HG03066 (cell line): ENCODE data around the gene RAPSN.

ENCODE experiments used
- ATAC-seq: cut with Tn5 transposase; IDR thresholded peaks from one replicate; pipeline ENCODE4 v1.9.1; 2021; ENCODE audit warnings: low read depth; ENCODE audit not compliant: unreplicated experiment

Gene RAPSN

DNA sequence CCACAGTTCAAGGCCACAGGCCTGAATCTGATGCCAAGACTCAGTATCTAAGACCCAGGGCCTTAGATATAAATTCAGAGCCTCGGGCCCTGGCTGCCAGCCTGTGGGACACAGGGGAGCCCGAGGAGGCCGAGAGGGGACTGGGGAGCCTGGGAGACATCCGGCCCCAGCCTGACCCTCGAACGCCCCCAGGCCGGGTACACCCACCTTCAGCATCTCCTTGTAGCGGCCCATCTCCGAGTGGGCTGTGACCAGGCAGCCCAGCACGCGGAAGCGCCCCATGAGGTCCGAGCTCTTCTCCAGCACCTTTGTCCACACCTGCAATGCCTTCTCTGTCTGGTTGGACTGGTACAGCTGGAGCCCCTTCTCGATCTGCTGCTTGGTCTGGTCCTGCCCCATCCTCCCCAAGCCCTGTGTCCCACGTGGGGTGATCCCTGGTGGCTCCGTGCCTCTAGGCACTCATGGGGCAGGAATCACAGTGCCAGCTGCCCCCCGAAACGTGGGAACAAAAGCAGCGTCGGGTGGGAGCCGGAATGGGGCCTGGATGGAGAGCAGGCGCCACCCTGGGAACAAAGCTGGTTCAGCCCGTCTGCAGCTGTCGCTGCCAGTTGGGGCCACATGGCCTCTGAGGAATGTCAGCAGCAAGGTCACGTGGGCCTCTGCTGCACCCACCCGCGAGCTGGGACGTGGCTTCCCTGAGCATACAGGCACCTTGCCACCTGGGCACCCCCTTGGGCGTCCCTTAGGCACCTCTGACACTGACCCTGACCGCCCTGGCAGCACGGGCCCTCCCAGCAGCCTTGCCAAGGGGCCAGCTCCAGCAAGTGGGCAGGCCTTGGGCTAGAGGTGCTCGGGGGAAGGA, at the start of gene RAPSN:
RAPSN (minus strand) TSS at position 571 of the 862 bp plus-strand sequence; CDS start at position 399, 172 bp downstream.
- ATAC-seq: no peak

DNA sequence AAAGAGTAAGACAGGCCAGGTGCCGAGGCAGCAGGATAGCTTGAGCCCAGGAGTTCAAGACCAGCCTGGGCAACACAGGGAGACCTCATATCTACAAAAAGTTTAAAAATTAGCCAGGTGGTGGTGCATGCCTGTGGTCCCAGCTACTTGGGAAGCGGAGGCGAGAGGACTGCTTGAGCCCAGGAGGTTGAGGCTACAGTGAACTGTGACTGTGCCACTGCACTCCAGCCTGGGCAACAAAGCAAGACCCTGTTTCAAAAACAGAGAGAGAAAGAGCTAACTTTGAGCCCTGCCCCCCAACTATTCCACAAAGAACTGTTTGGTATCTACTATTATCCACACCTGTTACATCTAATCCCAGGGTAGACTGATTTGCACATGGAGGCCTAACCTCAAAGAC, 49.2 kb upstream of the RAPSN start:
- ATAC-seq: no peak

DNA sequence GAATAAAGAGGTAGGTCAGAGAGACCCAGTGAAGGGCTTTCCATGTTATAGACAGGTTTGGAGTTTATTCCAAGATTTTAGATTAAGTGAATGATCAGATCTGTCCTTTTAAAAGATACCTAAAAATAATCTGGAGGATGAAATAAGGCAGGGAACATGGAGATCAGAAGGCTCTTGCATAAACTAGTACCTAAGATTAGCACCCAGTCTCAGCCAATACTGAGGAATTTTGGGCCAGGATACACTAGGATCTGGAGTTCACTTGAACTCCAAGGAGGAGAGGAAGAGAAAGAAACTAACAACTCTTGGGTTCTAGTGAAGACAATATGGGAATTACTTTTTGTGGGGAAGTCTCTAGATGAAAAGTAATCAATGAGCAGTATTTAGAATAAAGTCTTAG, 47.9 kb upstream of the RAPSN start:
- ATAC-seq: no peak

DNA sequence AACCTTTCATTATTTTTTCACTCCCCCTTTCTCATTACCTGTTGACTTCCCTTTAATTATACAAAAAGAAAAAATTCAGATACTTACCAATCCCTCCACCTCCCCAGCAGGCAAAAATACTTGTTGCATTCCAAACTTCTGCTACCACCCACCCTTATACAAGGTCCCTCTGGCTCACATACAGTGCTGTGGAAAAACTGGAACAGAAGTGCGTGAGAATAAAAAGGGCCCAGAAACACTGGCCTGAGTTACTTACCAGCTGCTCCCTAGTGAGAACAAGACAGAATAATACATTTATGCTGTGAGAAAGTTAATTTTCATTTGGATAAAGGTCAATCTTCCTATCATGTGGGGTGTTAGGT, 46.9 kb upstream of the RAPSN start:
- ATAC-seq: no peak

DNA sequence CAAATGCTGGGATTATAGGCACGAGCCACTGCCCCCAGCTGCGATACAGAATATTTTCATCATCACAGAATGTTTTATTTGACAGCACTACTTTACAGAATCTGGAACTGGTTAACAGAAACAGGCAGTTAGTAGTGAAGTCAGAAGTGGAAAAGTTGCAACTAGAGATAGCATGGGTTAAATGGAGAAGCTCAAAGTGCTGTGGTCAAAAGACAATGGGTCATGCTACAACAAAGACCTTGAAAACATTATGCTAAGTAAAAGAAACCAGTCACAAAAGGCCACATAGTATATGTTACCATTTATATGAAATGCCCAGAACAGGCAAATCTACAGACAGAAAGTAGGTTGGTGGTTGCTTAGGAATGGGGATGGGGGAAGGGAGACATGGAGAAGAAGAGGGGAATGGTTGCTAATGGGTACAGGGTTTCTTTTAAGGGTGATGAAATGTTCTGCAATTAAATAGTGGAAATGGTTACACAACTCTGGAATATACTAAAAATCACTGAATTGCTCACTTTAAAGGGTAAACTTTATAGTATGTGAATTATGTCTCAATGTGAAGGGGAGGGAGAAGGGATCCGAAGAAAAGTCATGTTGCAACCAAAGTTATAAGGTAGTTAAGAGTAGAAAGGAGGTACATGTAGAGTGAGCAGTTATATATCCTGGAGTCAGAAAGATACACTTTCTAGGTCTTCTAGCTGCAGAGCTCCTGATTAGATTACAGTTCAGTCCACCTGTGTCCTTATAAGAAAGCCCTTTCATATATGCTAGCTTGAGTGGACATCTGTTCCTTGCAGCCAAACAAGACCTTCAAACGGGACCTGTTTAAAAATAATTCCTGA, 46.3 kb upstream of the RAPSN start:
- ATAC-seq: no peak

DNA sequence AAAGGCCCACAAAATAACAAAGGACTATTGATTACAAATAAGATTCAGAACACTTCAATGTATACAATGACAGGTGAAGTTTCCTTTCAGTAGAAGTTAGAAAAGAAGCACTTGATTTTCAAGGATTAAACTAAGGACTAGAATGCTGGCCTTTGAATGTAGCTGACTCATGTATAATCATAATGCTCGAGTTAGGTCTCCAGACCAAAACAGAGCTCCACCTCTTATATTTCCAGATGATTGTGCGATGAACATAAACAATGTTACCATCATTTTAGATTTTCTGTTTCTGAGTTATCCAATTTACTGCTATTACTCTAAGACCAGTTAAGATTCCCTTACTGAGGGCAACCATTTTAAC, 40.4 kb upstream of the RAPSN start:
- no peak for ATAC-seq

DNA sequence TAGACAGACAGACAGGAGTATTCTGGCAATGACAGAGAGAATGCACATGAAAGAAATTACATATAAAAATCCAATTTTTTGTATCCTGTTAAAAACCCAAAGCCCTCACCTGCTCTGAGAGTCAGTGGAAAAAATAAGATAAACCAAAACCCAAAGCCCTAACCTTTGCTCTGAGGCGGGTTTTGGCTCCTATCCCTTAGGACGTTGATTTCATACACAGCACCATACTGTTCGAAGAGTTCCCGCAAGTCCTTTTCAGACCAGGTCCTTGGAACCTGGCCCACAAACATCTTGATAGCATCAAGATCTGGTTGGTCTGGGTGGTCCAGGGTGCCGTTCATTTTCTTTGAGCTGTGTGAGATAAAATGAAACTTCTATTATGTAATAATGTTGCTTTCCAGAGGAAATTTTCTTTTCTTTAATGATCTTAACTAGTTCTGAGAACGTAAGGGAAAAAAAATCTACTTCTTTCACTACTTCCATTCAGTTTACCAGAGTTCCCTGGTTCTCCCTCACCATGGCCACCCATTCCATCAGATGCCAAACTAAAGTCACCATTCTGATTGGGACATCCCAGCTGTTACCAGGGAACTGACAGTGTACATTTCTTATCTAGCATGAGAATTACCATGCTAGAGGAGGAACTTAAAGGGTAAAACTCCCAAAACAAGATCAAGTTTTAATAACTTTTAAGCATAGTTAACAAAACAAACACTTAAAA, 39.9 kb upstream of the RAPSN start:
- no peak for ATAC-seq

DNA sequence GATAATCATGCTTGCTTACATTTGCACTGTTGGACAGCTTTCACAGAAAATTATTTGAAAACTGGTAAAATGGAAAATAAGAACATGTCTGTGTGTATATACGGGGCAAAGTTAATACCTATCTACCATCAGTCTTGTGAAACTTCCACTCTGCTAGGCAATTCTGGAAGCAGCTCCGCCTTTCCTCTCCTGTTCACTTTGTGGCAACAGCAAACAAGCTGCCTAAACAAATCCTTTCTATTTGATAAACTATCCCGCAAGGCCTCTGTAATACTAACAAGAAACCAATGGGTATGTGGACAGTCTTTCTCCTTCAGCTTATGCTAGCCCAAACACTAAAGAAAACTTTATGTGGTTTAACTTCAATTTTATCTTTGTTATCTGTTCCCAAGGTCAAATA, 39.2 kb upstream of the RAPSN start:
- no peak for ATAC-seq

DNA sequence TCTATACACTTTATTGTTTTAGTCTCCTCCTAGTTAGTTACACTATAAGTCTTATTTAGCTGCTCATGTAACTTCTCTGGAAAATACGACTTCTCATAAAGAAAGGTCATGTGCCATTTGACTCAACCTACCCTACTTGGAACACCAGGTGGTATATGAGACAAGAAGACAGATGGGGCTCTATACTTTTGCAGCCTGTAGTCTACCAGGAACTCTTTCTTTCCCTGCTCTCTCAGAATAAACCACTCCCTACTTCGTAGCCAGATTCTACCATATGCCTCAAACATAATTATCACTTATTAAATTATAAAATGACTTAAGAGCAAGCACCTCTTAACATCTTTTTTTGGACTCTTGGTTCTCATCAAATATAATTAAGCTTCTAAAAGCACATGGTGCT, 38.5 kb upstream of the RAPSN start:
- ATAC-seq: no peak

DNA sequence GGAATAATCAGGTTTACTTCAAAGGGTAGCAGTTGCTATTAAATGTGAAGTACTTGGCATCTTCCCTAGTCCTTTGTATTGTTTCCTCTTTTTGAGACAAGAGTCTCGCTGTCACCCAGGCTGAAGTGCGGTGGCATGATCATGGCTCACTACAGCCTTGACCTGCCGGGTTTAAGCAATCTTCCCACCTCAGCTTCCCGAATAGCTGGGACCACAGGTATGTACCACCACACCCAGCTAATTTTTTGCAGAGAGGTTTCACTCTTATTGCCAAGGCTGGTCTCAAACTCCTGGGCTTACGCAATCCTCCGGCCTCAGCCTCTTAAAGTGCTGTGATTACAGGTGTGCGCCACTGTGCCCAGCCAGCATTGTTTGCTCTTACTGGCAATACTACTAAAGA, 36.2 kb upstream of the RAPSN start:
- no peak for ATAC-seq

DNA sequence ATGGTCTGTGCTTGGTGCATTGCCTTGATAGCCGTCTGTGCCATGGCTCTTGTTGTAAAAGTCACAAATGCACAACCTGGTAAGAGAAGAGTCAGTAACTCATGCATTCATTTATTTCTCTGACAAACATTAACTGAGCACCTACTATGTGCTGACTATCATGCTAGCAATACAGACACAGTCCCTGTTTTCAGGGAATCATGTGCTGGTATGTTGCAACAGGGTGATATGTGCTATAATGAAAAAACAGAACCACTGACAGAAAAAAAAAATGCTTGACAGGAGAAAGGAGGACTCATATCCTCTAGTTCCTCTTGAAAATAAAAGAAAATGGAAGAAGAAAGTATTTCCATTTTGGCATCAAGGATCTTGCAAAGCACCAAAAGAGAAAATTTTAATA, 34.5 kb upstream of the RAPSN start:
- ATAC-seq: no peak

DNA sequence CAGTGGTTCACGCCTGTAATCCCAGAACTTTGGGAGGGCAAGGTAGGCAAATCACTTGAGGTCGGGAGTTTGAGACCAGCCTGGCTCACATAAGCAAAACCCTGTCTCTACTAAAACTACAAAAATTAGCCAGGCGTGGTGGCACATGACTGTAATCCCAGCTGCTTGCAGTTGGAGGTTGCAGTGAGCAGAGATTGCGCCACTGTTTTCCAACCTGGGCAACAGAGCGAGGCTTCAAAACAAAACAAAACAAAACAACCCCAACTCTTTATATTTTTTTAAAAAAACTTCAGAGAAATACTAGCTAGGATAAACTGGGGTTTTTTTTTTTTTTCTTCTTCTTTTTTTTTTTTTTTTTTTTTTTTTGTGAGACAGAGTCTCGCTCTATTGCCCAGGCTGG, 31.8 kb upstream of the RAPSN start:
- no peak for ATAC-seq

DNA sequence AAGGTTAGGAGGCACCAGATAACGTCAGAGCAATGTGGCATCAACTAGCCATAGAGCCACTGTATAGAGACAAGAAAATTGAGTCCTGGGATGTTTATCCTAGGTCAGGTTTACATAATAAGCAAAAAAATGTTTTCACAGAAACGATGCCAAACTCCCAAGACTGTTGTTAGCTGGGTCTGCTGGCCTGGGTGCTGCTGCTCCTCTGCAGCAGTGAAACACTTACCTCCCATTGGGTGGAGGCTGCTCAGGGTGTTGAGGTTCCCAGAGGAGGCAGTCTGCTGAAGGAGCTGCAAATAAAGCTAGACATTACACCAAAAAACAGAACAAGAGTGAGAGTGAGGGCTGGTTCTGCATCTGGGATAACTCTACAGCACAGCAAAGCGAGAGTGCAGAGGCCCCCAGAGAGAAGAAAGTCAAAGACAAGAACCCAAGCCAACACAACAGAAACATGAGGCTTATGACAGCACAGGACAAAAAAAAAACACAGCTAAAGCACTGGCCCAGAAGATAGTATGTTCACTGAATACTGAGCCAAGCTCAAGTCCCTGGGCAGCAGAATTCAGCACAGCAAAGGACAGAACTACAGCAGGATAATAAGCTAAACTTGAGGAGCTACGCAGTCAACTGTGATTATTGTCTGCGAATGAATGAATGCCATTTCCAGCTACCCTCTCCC, 29.9 kb upstream of the RAPSN start:
- ATAC-seq: no peak

DNA sequence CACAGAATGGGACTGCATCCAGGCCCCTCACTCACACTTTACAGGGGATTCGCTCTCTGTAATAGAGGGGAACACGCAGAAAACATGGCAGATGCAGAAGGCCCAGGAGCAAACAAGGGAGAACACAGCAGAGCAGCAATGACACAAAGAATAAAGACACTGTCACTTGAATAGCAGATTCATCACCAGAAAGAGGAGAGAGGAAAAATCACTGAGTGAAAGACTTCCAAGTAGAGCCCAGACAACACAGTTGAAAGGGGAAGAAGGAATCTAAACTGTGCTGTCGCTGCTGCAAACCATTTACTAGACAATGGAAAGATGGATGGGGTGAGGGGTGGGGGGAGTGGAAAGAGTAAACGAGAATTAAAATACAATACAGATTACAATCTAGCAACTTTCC, 28.8 kb upstream of the RAPSN start:
- ATAC-seq: no peak

DNA sequence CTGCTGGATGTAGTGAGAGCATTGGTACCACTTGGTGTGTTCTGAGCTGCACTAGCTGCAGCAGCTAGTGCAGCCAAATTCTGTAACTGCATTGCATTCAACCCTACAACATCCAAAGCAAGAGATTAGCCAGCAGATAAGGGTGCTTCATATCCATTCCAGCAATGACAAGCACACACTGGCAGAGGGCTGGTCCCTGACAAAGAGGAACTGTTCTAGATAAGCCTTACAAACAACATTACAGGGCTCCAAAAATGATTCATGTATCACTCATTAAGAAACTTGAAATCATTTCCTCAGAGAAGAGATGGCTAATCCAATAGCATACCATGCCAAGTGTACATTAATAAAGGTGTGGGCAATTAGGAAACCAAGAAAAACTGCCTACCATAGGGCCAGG, 28.4 kb upstream of the RAPSN start:
- no peak for ATAC-seq

DNA sequence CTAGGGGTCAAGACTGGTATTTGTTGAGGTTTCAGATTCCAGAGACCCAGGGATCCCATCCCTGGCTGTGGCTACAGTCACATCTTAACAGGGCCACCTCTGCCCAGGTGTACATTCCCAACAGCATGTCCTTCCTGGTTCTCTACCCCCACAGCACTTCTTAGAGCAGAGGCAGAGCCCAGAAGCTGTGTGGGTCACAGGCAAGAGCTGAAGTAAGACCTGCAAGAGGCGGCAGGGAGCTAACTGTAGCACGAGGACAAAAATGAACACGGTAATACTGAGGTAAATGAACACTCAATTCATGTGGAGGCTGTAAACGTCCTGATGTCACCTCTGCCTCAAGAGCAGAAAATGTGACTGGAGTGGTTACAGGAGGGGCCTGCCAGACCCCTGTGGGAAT, 21.7 kb upstream of the RAPSN start:
- ATAC-seq: no peak

DNA sequence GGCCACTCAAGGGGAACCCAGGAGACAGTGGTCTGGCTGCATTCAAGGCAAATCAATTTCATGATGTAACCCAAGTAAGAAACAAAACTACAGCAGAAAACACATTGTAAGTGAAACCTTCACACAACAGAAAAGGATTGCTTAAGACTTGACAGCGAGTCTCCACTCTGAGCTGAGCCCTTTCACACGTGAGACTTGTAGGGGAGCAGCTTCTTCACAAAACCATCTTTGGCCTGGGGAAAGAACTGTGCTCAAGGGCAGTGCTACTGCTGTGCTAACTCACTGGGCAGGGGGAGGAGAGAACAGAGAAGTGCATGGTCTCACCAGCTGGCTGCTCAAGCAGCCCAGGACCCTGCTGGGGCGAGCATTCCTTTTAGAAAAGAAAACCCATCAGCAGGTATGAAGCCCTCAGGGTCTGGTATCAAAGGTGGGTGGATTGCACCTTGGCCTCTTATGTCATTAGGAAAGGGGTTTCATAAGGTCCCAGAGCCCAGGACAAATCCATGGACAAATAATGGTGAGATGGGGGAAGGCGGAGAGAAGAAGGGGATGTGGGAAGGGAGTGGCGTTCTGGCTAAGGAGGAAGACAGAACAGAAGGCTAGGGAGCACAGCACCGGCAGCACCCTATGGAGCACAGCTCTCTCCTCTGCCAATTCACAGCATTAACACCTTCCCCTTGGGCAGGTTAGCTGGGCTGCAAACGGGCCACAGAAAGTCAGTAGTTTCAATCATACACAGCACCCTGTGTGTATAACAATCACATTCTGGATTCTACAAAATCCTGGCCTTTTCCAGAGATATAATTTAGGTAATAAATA, 20.6 kb upstream of the RAPSN start:
- ATAC-seq: no peak

DNA sequence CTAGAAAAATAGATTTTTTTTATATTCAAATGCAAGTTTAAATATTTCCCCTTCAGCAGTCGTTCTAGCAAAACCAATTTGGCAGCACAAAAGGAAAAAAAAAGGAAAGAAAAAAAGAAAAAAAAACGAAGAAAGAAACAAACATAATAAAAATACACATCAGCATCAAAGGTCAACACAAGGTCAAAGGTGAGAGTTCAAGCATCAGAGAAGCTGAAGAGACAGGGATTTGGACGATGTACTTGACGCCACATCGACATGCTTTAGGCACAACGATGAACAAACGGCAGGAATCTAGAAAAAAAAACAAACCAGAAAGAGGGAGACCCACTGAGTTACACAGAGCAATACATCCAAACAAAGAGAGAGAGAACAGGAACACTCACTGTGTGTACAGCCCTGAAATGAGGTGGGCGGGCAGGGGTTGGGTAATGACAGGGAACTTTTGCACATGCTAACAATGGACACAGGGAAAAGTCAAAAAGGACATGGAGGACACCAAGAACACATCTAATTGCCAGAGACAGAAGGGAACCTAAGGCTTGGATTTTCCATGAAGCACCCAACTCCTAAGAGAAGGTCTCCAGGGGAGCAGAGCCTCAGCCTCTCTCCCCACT, 19.8 kb upstream of the RAPSN start:
- ATAC-seq: no peak

DNA sequence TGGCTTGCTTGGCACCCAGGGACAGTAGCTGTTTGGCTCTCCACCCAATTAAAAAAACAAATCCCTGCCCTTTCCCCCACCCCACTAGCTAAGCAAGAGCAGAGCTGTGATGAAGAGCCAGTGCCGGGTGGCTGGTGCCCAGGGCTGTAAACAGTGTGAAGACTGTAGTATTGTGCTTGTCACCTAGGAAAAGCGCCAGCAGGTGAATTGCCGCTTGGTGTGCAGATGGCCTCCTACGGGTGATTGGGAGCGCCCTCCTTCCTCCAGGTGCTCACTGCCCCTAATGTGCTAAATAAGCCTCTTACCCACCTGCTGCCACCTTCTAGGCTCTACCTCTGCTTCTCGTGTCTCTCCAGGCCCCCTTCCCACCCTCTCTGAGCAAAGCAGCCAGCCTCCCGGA, 18.4 kb upstream of the RAPSN start:
- no peak for ATAC-seq
